ENCODE results near the gene PRR3. TPM values are rescaled to one million over a fixed set of nuclear protein-coding genes. Genes with fewer than 3 reads are reported as not detected.
"Not testable (repeated sequence)": the region's sequence is repeated elsewhere in the genome, so short reads cannot be mapped to it uniquely, and the experiment has no call there.

The PRR3 gene
- total and polyA plus RNA-seq, 5 donors from 2014 or later: 4.9 to 12.0 (median 8.0) TPM

GRCh38 chr6:30597315-30598144 lies 40.4 kb downstream of the PRR3 start:
- H3K36me3 ChIP-seq (ENCODE audit: control insufficient read depth, insufficient read depth, low read length): peaks cover 19% of the 10 kb centered on the region
- not testable (repeated sequence) for H3K4me3 ChIP-seq (ENCODE audit: low read depth, low read length); H3K27ac ChIP-seq (ENCODE audit: insufficient read depth, low read length, poor library complexity, severe bottlenecking); H3K27me3 ChIP-seq (ENCODE audit: control insufficient read depth, insufficient read depth, low read length); H3K4me1 ChIP-seq (ENCODE audit: control insufficient read depth, insufficient read depth, low read length, poor library complexity, severe bottlenecking); H3K27me3 Mint-ChIP-seq; H3K9me3 ChIP-seq (ENCODE audit: control insufficient read depth in 2 of 2, low read length in 2 of 2); H3K9me3 Mint-ChIP-seq
- DNase-seq (peak; percentile 68 to 76 (median 75)), ATAC-seq (ENCODE audit: low read depth in 2 of 2) (peak; percentile 84 to 87)
- Mint-ChIP-seq H3K4me3 (peak overlapping the region in 1 of 4 donors; percentile 3), H3K36me3 (peaks cover 15% of the 10 kb centered on the region), H3K27ac (peak overlapping the region; percentile 76 to 79 (median 79)), H3K4me1 (peaks cover 0 to 18% (median 7%) of the 10 kb centered on the region in 4 donors)

GRCh38 chr6:30598912-30599624 lies 42.0 kb downstream of the PRR3 start:
- Histone ChIP-seq H3K4me3 (ENCODE audit: low read depth, low read length) (no peak overlapping the region), H3K36me3 (ENCODE audit: control insufficient read depth, insufficient read depth, low read length) (peaks cover 34% of the 10 kb centered on the region), H3K27ac (ENCODE audit: insufficient read depth, low read length, poor library complexity, severe bottlenecking) (no peak overlapping the region), H3K9me3 (ENCODE audit: control insufficient read depth in 2 of 2, low read length in 2 of 2) (no peaks in the 10 kb centered on the region), H3K27me3 (ENCODE audit: control insufficient read depth, insufficient read depth, low read length) (no peaks in the 10 kb centered on the region), H3K4me1 (ENCODE audit: control insufficient read depth, insufficient read depth, low read length, poor library complexity, severe bottlenecking) (no peaks in the 10 kb centered on the region)
- DNase-seq (no peak), ATAC-seq (ENCODE audit: low read depth in 2 of 2) (no peak)
- H3K9me3 Mint-ChIP-seq: no peaks in the 10 kb centered on the region
- peaks cover 29% of the 10 kb centered on the region for H3K36me3 Mint-ChIP-seq
- H3K27me3 Mint-ChIP-seq: no peaks in the 10 kb centered on the region
- peak overlapping the region in 2 of 3 donors; percentile 41 to 76 for H3K27ac Mint-ChIP-seq
- H3K4me1 Mint-ChIP-seq: peaks cover 6 to 26% (median 9%) of the 10 kb centered on the region in 4 donors
- H3K4me3 Mint-ChIP-seq: no peak overlapping the region

- Histone ChIP-seq H3K27me3 (ENCODE audit: control insufficient read depth, insufficient read depth, low read length) (no peaks in the 10 kb centered on the region), H3K36me3 (ENCODE audit: control insufficient read depth, insufficient read depth, low read length) (peaks cover 41% of the 10 kb centered on the region), H3K4me3 (ENCODE audit: low read depth, low read length) (no peak overlapping the region), H3K4me1 (ENCODE audit: control insufficient read depth, insufficient read depth, low read length, poor library complexity, severe bottlenecking) (no peaks in the 10 kb centered on the region), H3K9me3 (ENCODE audit: control insufficient read depth in 2 of 2, low read length in 2 of 2) (no peaks in the 10 kb centered on the region), H3K27ac (ENCODE audit: insufficient read depth, low read length, poor library complexity, severe bottlenecking) (no peak overlapping the region)
- no peaks in the 10 kb centered on the region for H3K9me3 Mint-ChIP-seq
- peaks cover 35% of the 10 kb centered on the region for H3K36me3 Mint-ChIP-seq
- no peak for ATAC-seq (ENCODE audit: low read depth in 2 of 2)
- no peaks in the 10 kb centered on the region for H3K27me3 Mint-ChIP-seq
- H3K4me1 Mint-ChIP-seq: peaks cover 6 to 27% (median 11%) of the 10 kb centered on the region in 4 donors
- no peak overlapping the region for H3K4me3 Mint-ChIP-seq
- H3K27ac Mint-ChIP-seq: peak overlapping the region in 2 of 3 donors; percentile 41 to 76
- no peak for DNase-seq
These were observed 42.7 kb downstream of the PRR3 start for GRCh38 chr6:30599625-30600324.

GRCh38 chr6:30600451-30600961 lies 43.4 kb downstream of the PRR3 start:
- Histone ChIP-seq H3K36me3 (ENCODE audit: control insufficient read depth, insufficient read depth, low read length) (peaks cover 48% of the 10 kb centered on the region), H3K9me3 (ENCODE audit: control insufficient read depth in 2 of 2, low read length in 2 of 2) (no peaks in the 10 kb centered on the region), H3K27me3 (ENCODE audit: control insufficient read depth, insufficient read depth, low read length) (no peaks in the 10 kb centered on the region), H3K27ac (ENCODE audit: insufficient read depth, low read length, poor library complexity, severe bottlenecking) (no peak overlapping the region), H3K4me1 (ENCODE audit: control insufficient read depth, insufficient read depth, low read length, poor library complexity, severe bottlenecking) (no peaks in the 10 kb centered on the region), H3K4me3 (ENCODE audit: low read depth, low read length) (no peak overlapping the region)
- Mint-ChIP-seq H3K27ac (peak overlapping the region in 1 of 3 donors; percentile 41), H3K4me3 (peak overlapping the region in 1 of 4 donors; percentile 34), H3K27me3 (no peaks in the 10 kb centered on the region), H3K36me3 (peaks cover 38% of the 10 kb centered on the region), H3K9me3 (no peaks in the 10 kb centered on the region), H3K4me1 (peaks cover 6 to 29% (median 11%) of the 10 kb centered on the region in 4 donors)
- ATAC-seq (ENCODE audit: low read depth in 2 of 2) (no peak), DNase-seq (no peak)

GRCh38 chr6:30601436-30601814 lies 44.3 kb downstream of the PRR3 start:
- peaks cover 45% of the 10 kb centered on the region for H3K36me3 Mint-ChIP-seq
- no peak for DNase-seq
- H3K4me1 ChIP-seq (ENCODE audit: control insufficient read depth, insufficient read depth, low read length, poor library complexity, severe bottlenecking): no peaks in the 10 kb centered on the region
- H3K9me3 Mint-ChIP-seq: no peaks in the 10 kb centered on the region
- no peaks in the 10 kb centered on the region for H3K9me3 ChIP-seq (ENCODE audit: control insufficient read depth in 2 of 2, low read length in 2 of 2)
- H3K27me3 ChIP-seq (ENCODE audit: control insufficient read depth, insufficient read depth, low read length): no peaks in the 10 kb centered on the region
- H3K27me3 Mint-ChIP-seq: no peaks in the 10 kb centered on the region
- no peak overlapping the region for H3K4me3 Mint-ChIP-seq
- H3K27ac Mint-ChIP-seq: peak overlapping the region in 2 of 3 donors; percentile 55 to 64
- no peak overlapping the region for H3K4me3 ChIP-seq (ENCODE audit: low read depth, low read length)
- H3K27ac ChIP-seq (ENCODE audit: insufficient read depth, low read length, poor library complexity, severe bottlenecking): no peak overlapping the region
- ATAC-seq (ENCODE audit: low read depth in 2 of 2): no peak
- peaks cover 57% of the 10 kb centered on the region for H3K36me3 ChIP-seq (ENCODE audit: control insufficient read depth, insufficient read depth, low read length)
- peaks cover 6 to 32% (median 11%) of the 10 kb centered on the region in 4 donors for H3K4me1 Mint-ChIP-seq

GRCh38 chr6:30601815-30602641 lies 44.9 kb downstream of the PRR3 start:
- peaks cover 63% of the 10 kb centered on the region for H3K36me3 ChIP-seq (ENCODE audit: control insufficient read depth, insufficient read depth, low read length)
- H3K4me1 ChIP-seq (ENCODE audit: control insufficient read depth, insufficient read depth, low read length, poor library complexity, severe bottlenecking): no peaks in the 10 kb centered on the region
- no peak overlapping the region for H3K4me3 ChIP-seq (ENCODE audit: low read depth, low read length)
- no peaks in the 10 kb centered on the region for H3K27me3 ChIP-seq (ENCODE audit: control insufficient read depth, insufficient read depth, low read length)
- H3K4me1 Mint-ChIP-seq: peaks cover 6 to 35% (median 13%) of the 10 kb centered on the region in 4 donors
- H3K9me3 ChIP-seq (ENCODE audit: control insufficient read depth in 2 of 2, low read length in 2 of 2): no peaks in the 10 kb centered on the region
- peaks cover 50% of the 10 kb centered on the region for H3K36me3 Mint-ChIP-seq
- no peak overlapping the region for H3K4me3 Mint-ChIP-seq
- H3K9me3 Mint-ChIP-seq: no peaks in the 10 kb centered on the region
- DNase-seq (no peak), ATAC-seq (ENCODE audit: low read depth in 2 of 2) (no peak)
- H3K27ac Mint-ChIP-seq: no peak overlapping the region
- no peaks in the 10 kb centered on the region for H3K27me3 Mint-ChIP-seq
- H3K27ac ChIP-seq (ENCODE audit: insufficient read depth, low read length, poor library complexity, severe bottlenecking): no peak overlapping the region

GRCh38 chr6:30603961-30604360 lies 46.9 kb downstream of the PRR3 start:
- H3K36me3 ChIP-seq (ENCODE audit: control insufficient read depth, insufficient read depth, low read length): peaks cover 82% of the 10 kb centered on the region
- ATAC-seq (ENCODE audit: low read depth in 2 of 2): no peak
- no peak overlapping the region for H3K4me3 ChIP-seq (ENCODE audit: low read depth, low read length)

More at GRCh38 chr6:30603961-30604360, 46.9 kb downstream of the PRR3 start:
- Mint-ChIP-seq H3K27ac (peak overlapping the region in 1 of 3 donors; percentile 81), H3K27me3 (no peaks in the 10 kb centered on the region), H3K4me1 (peaks cover 6 to 38% (median 21%) of the 10 kb centered on the region in 4 donors), H3K9me3 (no peaks in the 10 kb centered on the region), H3K4me3 (peak overlapping the region in 1 of 4 donors; percentile 24), H3K36me3 (peaks cover 54% of the 10 kb centered on the region)
- no peak for DNase-seq
- Histone ChIP-seq H3K9me3 (ENCODE audit: control insufficient read depth in 2 of 2, low read length in 2 of 2) (no peaks in the 10 kb centered on the region), H3K27me3 (ENCODE audit: control insufficient read depth, insufficient read depth, low read length) (no peaks in the 10 kb centered on the region), H3K27ac (ENCODE audit: insufficient read depth, low read length, poor library complexity, severe bottlenecking) (no peak overlapping the region), H3K4me1 (ENCODE audit: control insufficient read depth, insufficient read depth, low read length, poor library complexity, severe bottlenecking) (peaks cover 3% of the 10 kb centered on the region)

Measured in CD4-positive, CD25-positive, alpha-beta regulatory T cell (primary cell).